A673 (cell line): ENCODE results near the gene TAF5L. TPM values are rescaled to one million over a fixed set of nuclear protein-coding genes. Genes with fewer than 3 reads are reported as not detected.

Source experiments
- BruUV-seq: library from RNA; stranded (reverse); fragments of 400-500 nt; replicated peaks from 2 replicates; lab custom pipeline; 2021; lab: Mats Ljungman, UMichigan
- CTCF ChIA-PET: fragments of 300-600 bp; sonication (Branson Sonifier 250); formaldehyde crosslinking; loops from one replicate; lab custom pipeline; 2022; ENCODE audit warnings: antibody characterized with exemption; lab: Charles Lee
- POLR2A ChIA-PET: fragments of 300-600 bp; sonication (Branson Sonifier 250); formaldehyde crosslinking; loops from one replicate; lab custom pipeline; 2022; ENCODE audit warnings: antibody characterized with exemption; ENCODE audit not compliant: low non-redundant PET; lab: Charles Lee
- DNase-seq: peaks from one replicate; pipeline ENCODE4 v3.0.0-alpha.2; 2015; ENCODE audit warnings: low spot score
- H3K27ac ChIP-seq: fragments of 200-600 bp; sonication (generic); 2 replicates; pipeline ENCODE4 v1.5.1; 2016; ENCODE audit warnings: mixed run types, low read depth, mild to moderate bottlenecking, mixed read lengths, antibody characterized with exemption, low read length; ENCODE audit not compliant: poor library complexity, severe bottlenecking
- H3K27me3 ChIP-seq: fragments of 200-600 bp; sonication (generic); replicated peaks from 2 replicates; pipeline ENCODE4 v1.6.1; 2017; ENCODE audit warnings: mixed run types, low read depth, mild to moderate bottlenecking, mixed read lengths, antibody characterized with exemption, low read length; ENCODE audit not compliant: insufficient read depth, poor library complexity
- H3K36me3 ChIP-seq: fragments of 200-600 bp; sonication (generic); 2 replicates; pipeline ENCODE4 v1.6.1; 2016; ENCODE audit warnings: mixed run types, mild to moderate bottlenecking, mixed read lengths, antibody characterized with exemption, low read length; ENCODE audit not compliant: insufficient read depth, poor library complexity, severe bottlenecking
- H3K4me1 ChIP-seq: fragments of 200-600 bp; sonication (generic); 2 replicates; pipeline ENCODE4 v1.6.1; 2017; ENCODE audit warnings: mixed run types, mild to moderate bottlenecking, mixed read lengths, antibody characterized with exemption, low read length; ENCODE audit not compliant: insufficient read depth, poor library complexity, severe bottlenecking
- H3K4me3 ChIP-seq: fragments of 200-600 bp; sonication (generic); 2 replicates; pipeline ENCODE4 v1.5.1; 2016; ENCODE audit warnings: low read depth, mixed run types, mild to moderate bottlenecking, mixed read lengths, low read length; ENCODE audit not compliant: poor library complexity, severe bottlenecking
- H3K9me3 ChIP-seq: fragments of 200-600 bp; sonication (generic); 2 replicates; pipeline ENCODE4 v1.6.1; 2016; ENCODE audit warnings: mixed run types, low read depth, mild to moderate bottlenecking, mixed read lengths, antibody characterized with exemption, low read length; ENCODE audit not compliant: poor library complexity, severe bottlenecking
- EZH2 ChIP-seq: fragments of 200-600 bp; sonication (generic); IDR thresholded peaks from 2 replicates; pipeline ENCODE4 v1.6.1; 2017; ENCODE audit warnings: borderline replicate concordance, low read depth, mild to moderate bottlenecking, mixed read lengths, antibody characterized with exemption, low read length; ENCODE audit not compliant: poor library complexity, severe bottlenecking
- intact Hi-C: fragments of 100-400 bp; cut with micrococcal nuclease; formaldehyde crosslinking; loops from one replicate; pipeline ENCODE4 v1.10.0; 2022; ENCODE audit not compliant: unreplicated experiment
- total RNA-seq: library from RNA; stranded (reverse); gene quantifications from 2 replicates; pipeline ENCODE4 v1.2.3, GENCODE V29; 2021
- TF ChIP-seq, protein P1 (sequence below): fragments of 300-800, 200-600 bp; sonication (generic); conservative IDR thresholded peaks from 2 replicates; pipeline ENCODE4 v1.5.1; 2017; ENCODE audit warnings: low read depth, mild to moderate bottlenecking, antibody characterized with exemption, low read length, moderate library complexity, mixed read lengths

Gene TAF5L
- total RNA-seq, 1 experiment from 2014 or later, result 33.4 TPM

DNA sequence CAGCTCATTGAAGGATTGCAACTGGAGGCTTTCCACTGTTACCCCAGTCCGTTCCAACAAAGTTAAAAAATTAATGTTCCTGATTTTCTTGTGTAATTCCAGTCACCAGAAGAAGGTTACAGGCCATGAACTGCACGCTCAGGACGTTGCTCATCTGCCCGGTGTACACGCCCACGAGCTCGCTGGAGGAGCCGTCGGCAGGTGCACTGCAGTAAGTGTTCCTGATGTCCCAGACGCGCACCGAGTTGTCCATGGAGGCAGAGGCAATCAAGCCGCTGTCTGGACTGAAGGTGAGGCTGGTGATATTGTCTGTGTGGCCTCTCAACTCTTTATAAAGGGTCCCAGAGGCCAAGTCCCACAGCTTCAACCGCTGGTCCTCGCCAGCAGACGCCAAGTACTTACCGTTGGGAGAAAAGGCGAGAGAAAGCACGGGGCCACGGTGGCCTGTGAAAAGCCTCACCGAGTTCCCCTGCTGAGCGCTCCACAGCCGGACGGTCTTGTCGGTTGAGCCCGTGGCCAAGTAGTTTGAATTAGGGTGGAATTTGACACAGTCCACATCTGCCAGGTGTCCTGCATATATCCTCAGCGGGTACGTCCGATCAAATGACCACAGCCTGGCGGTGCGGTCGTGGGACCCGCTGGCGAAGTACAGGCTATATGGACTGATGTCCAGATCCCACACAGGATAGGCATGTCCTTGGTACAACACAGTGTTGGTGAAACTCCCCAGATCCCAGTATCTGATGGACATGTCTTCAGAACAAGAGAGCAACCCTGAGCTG is 31.5 kb downstream of the TAF5L start:
- no peaks in the 10 kb centered on the region for H3K27me3 ChIP-seq
- CTCF ChIA-PET, result no interaction called here
- BruUV-seq, result no TSS peak
- H3K4me1 ChIP-seq, result no peaks in the 10 kb centered on the region
- H3K4me3 ChIP-seq, result no peak overlapping the region
- intact Hi-C loops, result no loop called here
- H3K9me3 ChIP-seq, result no peaks in the 10 kb centered on the region
- H3K27ac ChIP-seq, result no peak overlapping the region
- no peak for DNase-seq
- POLR2A ChIA-PET, result no interaction called here
- H3K36me3 ChIP-seq, result peaks cover 10% of the 10 kb centered on the region
- TF ChIP-seq EZH2, result no peak
- TF ChIP-seq, protein P1, sequence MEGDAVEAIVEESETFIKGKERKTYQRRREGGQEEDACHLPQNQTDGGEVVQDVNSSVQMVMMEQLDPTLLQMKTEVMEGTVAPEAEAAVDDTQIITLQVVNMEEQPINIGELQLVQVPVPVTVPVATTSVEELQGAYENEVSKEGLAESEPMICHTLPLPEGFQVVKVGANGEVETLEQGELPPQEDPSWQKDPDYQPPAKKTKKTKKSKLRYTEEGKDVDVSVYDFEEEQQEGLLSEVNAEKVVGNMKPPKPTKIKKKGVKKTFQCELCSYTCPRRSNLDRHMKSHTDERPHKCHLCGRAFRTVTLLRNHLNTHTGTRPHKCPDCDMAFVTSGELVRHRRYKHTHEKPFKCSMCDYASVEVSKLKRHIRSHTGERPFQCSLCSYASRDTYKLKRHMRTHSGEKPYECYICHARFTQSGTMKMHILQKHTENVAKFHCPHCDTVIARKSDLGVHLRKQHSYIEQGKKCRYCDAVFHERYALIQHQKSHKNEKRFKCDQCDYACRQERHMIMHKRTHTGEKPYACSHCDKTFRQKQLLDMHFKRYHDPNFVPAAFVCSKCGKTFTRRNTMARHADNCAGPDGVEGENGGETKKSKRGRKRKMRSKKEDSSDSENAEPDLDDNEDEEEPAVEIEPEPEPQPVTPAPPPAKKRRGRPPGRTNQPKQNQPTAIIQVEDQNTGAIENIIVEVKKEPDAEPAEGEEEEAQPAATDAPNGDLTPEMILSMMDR, result no peak

DNA sequence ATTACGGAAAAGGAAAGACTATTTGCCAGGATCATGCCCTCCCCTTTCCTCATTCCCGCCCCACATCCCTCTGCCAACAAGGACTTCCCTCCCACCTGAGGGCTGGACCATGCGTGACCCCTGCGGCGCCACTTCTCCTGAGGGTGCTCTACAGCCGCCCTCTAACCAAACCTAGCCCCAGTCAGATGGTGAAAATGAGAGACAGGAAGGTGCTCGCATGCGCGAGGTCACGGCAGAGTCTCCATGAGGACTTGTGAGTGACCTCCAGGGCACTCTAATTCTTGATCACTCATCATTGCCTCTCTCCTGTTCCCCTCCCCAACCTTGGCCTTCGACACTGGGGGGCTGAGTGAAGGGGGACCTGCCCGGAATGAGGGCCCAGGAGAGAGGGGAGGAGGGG is 32.1 kb downstream of the TAF5L start:
- Histone ChIP-seq H3K36me3 (peaks cover 10% of the 10 kb centered on the region), H3K27me3 (no peaks in the 10 kb centered on the region), H3K27ac (no peak overlapping the region), H3K4me1 (no peaks in the 10 kb centered on the region), H3K9me3 (no peaks in the 10 kb centered on the region), H3K4me3 (no peak overlapping the region)
- TF ChIP-seq, protein P1, result no peak
- no peak for TF ChIP-seq EZH2
- DNase-seq, result no peak
- BruUV-seq, result no TSS peak
- ChIA-PET POLR2A (no interaction called here), CTCF (no interaction called here)
- intact Hi-C loops, result no loop called here

DNA sequence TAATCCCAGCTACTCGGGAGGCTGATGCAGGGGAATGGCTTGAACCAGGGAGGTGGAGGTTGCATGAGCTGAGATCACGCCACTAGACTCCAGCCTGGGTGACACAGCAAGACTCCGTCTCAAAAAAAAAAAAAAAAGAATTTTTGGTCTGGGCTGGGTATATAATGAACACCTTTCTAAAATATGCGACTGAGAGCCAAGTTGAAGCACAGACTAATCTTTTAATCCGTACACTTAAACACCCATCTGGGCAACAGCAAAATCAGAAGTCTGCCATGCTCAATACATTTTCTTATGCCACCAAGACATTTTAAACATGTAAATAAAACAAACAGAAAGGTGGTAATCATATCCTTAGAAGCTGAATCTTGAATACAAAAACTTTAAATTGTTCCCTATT is 35.8 kb downstream of the TAF5L start:
- BruUV-seq, result no TSS peak
- DNase-seq, result no peak
- Histone ChIP-seq H3K27ac (no peak overlapping the region), H3K4me3 (no peak overlapping the region), H3K9me3 (no peaks in the 10 kb centered on the region), H3K4me1 (no peaks in the 10 kb centered on the region), H3K36me3 (peaks cover 10% of the 10 kb centered on the region), H3K27me3 (no peaks in the 10 kb centered on the region)
- intact Hi-C loops, result no loop called here
- no peak for TF ChIP-seq EZH2
- TF ChIP-seq, protein P1, result no peak
- POLR2A ChIA-PET, result no interaction called here
- CTCF ChIA-PET, result no interaction called here
